ENCODE data around the gene USP26.
"Not testable (repeated sequence)": the region's sequence is repeated elsewhere in the genome, so short reads cannot be mapped to it uniquely, and the experiment has no call there.

The USP26 gene

GRCh38 chrX:133053861-133054598, 42.9 kb downstream of the USP26 start:
- no peak overlapping the region for H3K4me3 ChIP-seq (ENCODE audit: low read length)
- no peak for TF ChIP-seq CTCF (conservative IDR thresholded peaks at IDR 0.05; ENCODE audit: low read depth, low read length)
- DNase-seq (ENCODE audit: low read depth) = peak; percentile 69

GRCh38 chrX:133048751-133049150, 48.2 kb downstream of the USP26 start:
- no peak for DNase-seq (ENCODE audit: low read depth)
- H3K4me3 ChIP-seq (ENCODE audit: low read length) = no peak overlapping the region
- no peak for TF ChIP-seq CTCF (conservative IDR thresholded peaks at IDR 0.05; ENCODE audit: low read depth, low read length)

- TF ChIP-seq CTCF (conservative IDR thresholded peaks at IDR 0.05; ENCODE audit: low read depth, low read length) = no peak
- DNase-seq (ENCODE audit: low read depth) = no peak
- H3K4me3 ChIP-seq (ENCODE audit: low read length) = no peak overlapping the region
These were observed 50.3 kb downstream of the USP26 start for GRCh38 chrX:133046601-133047000.

GRCh38 chrX:133045986-133046385, 50.9 kb downstream of the USP26 start:
- no peak overlapping the region for H3K4me3 ChIP-seq (ENCODE audit: low read length)
- no peak for DNase-seq (ENCODE audit: low read depth)
- peak; percentile 54 for TF ChIP-seq CTCF (conservative IDR thresholded peaks at IDR 0.05; ENCODE audit: low read depth, low read length)

GRCh38 chrX:133044145-133044786, 52.6 kb downstream of the USP26 start:
- DNase-seq (ENCODE audit: low read depth); H3K4me3 ChIP-seq (ENCODE audit: low read length): not testable (repeated sequence)

GRCh38 chrX:133042260-133042659, 54.6 kb downstream of the USP26 start:
- TF ChIP-seq CTCF (conservative IDR thresholded peaks at IDR 0.05; ENCODE audit: low read depth, low read length) = no peak
- H3K4me3 ChIP-seq (ENCODE audit: low read length) = no peak overlapping the region
- no peak for DNase-seq (ENCODE audit: low read depth)

- DNase-seq (ENCODE audit: low read depth) = no peak
- TF ChIP-seq CTCF (conservative IDR thresholded peaks at IDR 0.05; ENCODE audit: low read depth, low read length) = no peak
- no peak overlapping the region for H3K4me3 ChIP-seq (ENCODE audit: low read length)
These were observed 63.9 kb downstream of the USP26 start for GRCh38 chrX:133033010-133033409.
